ENCODE results near the gene NTN5.

DNA sequence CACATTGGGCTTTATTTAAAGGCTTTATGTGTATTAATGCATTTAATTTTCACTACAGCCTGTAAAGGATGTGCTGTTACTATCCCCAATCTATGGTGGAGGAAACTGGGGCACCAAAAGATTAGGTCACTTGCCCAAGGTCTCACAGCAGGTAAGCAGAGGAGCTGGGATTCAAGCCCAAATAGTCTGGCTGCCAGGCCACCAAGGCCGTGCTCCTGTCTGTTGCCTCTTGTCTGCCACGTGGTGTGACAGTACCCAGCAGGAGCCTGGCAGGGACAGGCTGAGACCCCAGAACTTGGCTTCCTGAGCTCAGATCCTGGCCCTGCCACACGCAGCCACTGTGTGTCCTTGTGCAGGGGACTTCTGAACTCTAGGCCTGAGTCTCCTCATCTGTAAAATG lies 4.5 kb downstream of the NTN5 start:
- no peak for TF ChIP-seq POLR2AphosphoS5 (IDR thresholded peaks at IDR 0.05; ENCODE audit: low read depth, low read length)
- TF ChIP-seq, protein P1, sequence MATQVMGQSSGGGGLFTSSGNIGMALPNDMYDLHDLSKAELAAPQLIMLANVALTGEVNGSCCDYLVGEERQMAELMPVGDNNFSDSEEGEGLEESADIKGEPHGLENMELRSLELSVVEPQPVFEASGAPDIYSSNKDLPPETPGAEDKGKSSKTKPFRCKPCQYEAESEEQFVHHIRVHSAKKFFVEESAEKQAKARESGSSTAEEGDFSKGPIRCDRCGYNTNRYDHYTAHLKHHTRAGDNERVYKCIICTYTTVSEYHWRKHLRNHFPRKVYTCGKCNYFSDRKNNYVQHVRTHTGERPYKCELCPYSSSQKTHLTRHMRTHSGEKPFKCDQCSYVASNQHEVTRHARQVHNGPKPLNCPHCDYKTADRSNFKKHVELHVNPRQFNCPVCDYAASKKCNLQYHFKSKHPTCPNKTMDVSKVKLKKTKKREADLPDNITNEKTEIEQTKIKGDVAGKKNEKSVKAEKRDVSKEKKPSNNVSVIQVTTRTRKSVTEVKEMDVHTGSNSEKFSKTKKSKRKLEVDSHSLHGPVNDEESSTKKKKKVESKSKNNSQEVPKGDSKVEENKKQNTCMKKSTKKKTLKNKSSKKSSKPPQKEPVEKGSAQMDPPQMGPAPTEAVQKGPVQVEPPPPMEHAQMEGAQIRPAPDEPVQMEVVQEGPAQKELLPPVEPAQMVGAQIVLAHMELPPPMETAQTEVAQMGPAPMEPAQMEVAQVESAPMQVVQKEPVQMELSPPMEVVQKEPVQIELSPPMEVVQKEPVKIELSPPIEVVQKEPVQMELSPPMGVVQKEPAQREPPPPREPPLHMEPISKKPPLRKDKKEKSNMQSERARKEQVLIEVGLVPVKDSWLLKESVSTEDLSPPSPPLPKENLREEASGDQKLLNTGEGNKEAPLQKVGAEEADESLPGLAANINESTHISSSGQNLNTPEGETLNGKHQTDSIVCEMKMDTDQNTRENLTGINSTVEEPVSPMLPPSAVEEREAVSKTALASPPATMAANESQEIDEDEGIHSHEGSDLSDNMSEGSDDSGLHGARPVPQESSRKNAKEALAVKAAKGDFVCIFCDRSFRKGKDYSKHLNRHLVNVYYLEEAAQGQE (IDR thresholded peaks at IDR 0.05; ENCODE audit: insufficient read depth in 1 of 2, low read depth in 2 of 2, low read length in 2 of 2), result no peak
- TF ChIP-seq TAF1 (IDR thresholded peaks at IDR 0.05; ENCODE audit: borderline replicate concordance, insufficient read depth, low read length), result no peak
- no peak for TF ChIP-seq SIN3A (IDR thresholded peaks at IDR 0.05; ENCODE audit: borderline replicate concordance, insufficient read depth, low read length)
- no peak for TF ChIP-seq FOXP2 (optimal IDR thresholded peaks at IDR 0.05; ENCODE audit: borderline replicate concordance, extremely low read depth, extremely low read length, insufficient read depth)
